ENCODE results near the gene GNPDA2.

DNA sequence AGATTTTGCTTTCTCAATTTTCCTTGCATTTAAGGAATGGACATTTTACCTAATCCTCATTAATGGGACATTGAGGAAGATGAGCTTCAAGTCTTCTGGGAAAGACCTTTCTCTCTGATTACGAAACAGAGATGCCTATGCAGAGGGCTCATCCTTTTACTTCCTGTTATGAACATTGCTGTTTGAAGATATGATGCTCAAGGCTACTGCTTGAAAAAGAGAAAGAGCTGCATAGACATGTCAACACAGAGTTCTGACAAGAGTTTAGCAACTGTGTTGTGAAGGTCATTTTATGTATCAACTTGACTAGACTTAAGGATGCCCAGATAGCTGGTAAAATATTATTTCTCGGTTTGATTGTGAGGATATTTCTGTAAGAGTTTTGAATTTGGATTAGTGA lies 13.8 kb upstream of the GNPDA2 start:
- TF ChIP-seq, protein P1, sequence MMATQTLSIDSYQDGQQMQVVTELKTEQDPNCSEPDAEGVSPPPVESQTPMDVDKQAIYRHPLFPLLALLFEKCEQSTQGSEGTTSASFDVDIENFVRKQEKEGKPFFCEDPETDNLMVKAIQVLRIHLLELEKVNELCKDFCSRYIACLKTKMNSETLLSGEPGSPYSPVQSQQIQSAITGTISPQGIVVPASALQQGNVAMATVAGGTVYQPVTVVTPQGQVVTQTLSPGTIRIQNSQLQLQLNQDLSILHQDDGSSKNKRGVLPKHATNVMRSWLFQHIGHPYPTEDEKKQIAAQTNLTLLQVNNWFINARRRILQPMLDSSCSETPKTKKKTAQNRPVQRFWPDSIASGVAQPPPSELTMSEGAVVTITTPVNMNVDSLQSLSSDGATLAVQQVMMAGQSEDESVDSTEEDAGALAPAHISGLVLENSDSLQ (IDR thresholded peaks at IDR 0.05) = no peak
- TF ChIP-seq BHLHE40 (IDR thresholded peaks at IDR 0.05; ENCODE audit: borderline replicate concordance) (no peak), FOXK2 (IDR thresholded peaks at IDR 0.05) (no peak)

Measured in HEK293T (cell line).